ENCODE measurements around the gene BBS1.
A peak's percentile ranks its signal among the peaks of the same experiment; 100 is the strongest.

The BBS1 gene

DNA sequence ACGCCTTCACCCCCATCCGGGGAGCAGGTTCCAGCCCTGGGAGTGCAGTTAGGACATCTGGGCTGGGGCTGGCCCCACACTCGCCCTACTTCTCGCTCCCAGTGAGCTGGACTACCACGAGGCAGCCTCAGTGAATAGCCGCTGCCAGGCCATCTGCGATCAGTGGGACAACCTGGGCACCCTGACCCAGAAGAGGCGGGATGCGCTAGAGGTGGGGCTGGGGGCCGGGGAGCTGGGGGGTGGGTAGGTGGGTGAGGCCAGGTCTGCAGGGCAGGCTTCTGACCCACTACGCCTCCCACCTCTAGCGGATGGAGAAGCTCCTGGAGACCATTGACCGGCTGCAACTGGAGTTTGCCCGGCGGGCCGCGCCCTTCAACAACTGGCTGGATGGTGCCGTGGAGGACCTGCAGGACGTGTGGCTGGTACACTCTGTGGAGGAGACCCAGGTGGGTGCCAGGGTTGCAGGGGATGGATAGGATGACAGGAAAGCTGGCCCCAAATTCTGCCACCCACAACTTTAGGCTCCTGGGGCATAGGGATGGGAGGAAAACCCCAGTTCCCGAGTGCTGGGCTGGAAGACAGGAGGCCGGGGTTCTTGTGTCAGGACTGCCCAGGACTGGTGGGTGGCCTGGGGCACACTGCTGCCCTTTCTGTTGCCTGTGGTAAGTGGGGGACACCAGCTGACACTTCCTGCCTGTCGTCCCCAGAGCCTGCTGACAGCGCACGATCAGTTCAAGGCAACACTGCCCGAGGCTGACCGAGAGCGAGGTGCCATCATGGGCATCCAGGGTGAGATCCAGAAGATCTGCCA lies 49.6 kb downstream of the BBS1 start:
- Mint-ChIP-seq H3K36me3 (ENCODE audit: low read depth) (no peaks in the 10 kb centered on the region), H3K27ac (no peak overlapping the region), H3K27me3 (peaks cover 40% of the 10 kb centered on the region), H3K9me3 (no peaks in the 10 kb centered on the region), H3K4me1 (ENCODE audit: low read depth) (peaks cover 5% of the 10 kb centered on the region), H3K4me3 (no peak overlapping the region)
- intact Hi-C loops (cut with micrococcal nuclease), result no loop called here

DNA sequence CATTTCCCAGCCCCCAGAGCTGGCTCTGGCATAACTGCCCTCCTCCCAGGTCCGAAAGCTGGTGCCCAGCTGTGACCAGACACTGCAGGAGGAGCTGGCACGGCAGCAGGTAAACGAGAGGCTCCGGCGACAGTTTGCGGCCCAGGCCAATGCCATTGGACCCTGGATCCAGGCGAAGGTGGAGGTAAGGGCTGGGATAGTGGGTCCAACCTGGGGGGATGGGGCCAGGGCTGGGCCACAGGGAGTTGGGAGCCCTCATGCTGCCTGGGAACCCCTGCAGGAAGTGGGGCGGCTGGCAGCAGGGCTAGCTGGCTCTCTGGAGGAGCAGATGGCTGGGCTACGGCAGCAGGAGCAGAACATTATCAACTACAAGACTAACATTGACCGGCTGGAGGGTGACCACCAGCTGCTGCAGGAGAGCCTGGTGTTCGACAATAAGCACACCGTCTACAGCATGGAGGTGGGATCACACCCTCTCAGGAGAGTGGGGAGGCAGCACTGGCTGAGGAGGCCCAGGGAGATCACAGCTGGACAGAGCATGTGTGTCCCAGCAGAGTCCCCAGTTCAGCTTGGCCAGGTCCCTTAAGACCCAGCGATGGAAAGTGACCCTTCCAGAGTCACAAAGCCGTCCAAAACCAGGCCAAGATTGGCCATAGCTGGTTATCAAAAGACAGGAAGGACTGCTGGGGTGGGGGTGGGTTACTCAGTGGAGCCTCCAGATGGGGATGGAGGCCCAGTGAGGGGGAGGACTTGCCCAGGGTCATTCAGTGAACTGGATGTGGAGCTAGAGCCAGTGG lies 50.9 kb downstream of the BBS1 start:
- Mint-ChIP-seq H3K4me1 (ENCODE audit: low read depth) (peaks cover 5% of the 10 kb centered on the region), H3K27ac (no peak overlapping the region), H3K36me3 (ENCODE audit: low read depth) (no peaks in the 10 kb centered on the region), H3K9me3 (no peaks in the 10 kb centered on the region), H3K27me3 (peaks cover 37% of the 10 kb centered on the region), H3K4me3 (no peak overlapping the region)
- intact Hi-C loops (cut with micrococcal nuclease), result no loop called here

DNA sequence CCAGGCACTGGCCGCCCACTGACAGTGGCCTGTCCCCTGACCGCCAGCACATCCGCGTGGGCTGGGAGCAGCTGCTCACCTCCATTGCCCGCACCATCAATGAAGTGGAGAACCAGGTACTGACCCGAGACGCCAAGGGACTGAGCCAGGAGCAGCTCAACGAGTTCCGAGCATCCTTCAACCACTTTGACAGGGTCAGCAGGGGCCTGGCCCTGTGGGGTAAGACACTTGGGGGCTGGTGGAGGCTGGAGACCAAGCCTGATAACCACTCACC lies 51.5 kb downstream of the BBS1 start:
- Mint-ChIP-seq H3K4me3 (no peak overlapping the region), H3K4me1 (ENCODE audit: low read depth) (peaks cover 5% of the 10 kb centered on the region), H3K9me3 (no peaks in the 10 kb centered on the region), H3K36me3 (ENCODE audit: low read depth) (no peaks in the 10 kb centered on the region), H3K27me3 (peaks cover 42% of the 10 kb centered on the region), H3K27ac (no peak overlapping the region)
- intact Hi-C loops (cut with micrococcal nuclease), result no loop called here

DNA sequence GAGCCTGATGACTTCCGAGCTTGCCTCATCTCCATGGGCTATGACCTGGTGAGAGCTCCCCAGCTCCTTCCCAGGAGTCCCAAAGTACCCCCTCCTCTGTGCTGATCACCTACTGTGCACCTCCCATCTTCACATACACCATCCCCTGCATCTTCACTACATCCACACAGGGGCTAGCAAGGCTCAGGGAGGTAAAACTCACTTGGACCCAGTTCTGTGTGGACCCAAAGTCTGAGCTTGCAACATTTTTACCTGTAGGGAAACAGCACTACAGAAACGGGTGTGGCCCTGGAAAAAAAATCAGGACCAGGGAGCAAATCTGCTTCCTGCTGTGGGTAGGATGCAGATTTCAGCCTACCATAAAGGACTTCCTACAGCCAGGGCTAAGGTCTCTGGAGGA lies 51.8 kb downstream of the BBS1 start:
- intact Hi-C loops (cut with micrococcal nuclease), result no loop called here
- H3K9me3 Mint-ChIP-seq, result no peaks in the 10 kb centered on the region
- H3K27me3 Mint-ChIP-seq, result peaks cover 43% of the 10 kb centered on the region
- H3K27ac Mint-ChIP-seq, result no peak overlapping the region
- H3K4me3 Mint-ChIP-seq, result no peak overlapping the region
- peaks cover 5% of the 10 kb centered on the region for H3K4me1 Mint-ChIP-seq (ENCODE audit: low read depth)
- H3K36me3 Mint-ChIP-seq (ENCODE audit: low read depth), result no peaks in the 10 kb centered on the region

DNA sequence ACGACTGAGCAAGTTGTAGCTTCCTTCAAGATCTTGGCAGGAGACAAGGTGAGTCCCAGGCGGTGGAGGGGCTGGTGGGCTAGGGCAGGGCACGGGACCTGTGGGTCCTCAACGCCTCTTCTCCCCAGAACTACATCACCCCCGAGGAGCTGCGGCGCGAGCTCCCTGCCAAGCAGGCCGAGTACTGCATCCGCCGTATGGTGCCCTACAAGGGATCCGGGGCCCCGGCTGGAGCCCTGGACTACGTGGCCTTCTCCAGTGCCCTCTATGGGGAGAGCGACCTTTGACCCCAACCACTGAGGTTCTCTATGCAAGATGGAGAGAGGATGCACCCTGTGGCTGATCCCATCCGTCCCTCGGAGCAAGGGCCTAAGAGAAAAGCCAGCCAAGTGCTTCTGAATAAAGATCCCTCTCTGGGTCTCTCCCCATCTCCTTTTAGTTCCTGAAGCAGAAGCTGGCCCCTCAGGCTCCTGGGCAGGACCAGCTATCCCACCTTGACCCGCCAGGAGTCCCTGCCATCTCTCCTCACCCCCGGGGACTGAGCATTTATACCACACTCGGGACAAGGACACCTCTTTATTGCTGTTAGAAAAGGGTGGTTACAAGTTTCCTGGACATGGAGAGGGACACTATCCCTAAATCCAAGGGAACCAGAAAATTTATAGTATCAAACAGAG lies 52.6 kb downstream of the BBS1 start:
- Mint-ChIP-seq H3K4me3 (no peak overlapping the region), H3K36me3 (ENCODE audit: low read depth) (no peaks in the 10 kb centered on the region), H3K4me1 (ENCODE audit: low read depth) (peaks cover 10% of the 10 kb centered on the region)

DNA sequence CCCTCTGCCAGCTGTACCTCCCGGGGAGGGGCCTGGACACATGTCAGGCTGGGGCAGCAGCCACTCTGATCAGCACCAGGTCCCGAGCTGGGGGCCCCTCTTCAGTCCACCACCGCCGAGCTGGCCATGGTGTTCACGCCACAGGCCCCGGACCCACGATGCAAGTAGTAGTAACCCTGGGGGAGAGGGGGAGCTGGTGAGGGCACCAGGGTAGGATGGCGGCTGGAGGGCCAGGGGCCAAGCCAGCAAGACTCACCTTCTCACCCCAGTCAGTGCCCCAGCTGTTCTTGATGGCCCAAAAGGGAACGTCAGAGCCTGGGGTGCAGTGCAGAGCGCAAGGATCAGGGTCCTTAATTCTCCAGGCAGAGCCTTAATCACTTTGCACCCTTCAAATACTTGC lies 53.4 kb downstream of the BBS1 start:
- Mint-ChIP-seq H3K36me3 (ENCODE audit: low read depth) (no peaks in the 10 kb centered on the region), H3K27ac (no peak overlapping the region), H3K27me3 (peaks cover 41% of the 10 kb centered on the region), H3K4me3 (no peak overlapping the region), H3K9me3 (no peaks in the 10 kb centered on the region), H3K4me1 (ENCODE audit: low read depth) (peaks cover 16% of the 10 kb centered on the region)
- intact Hi-C loops (cut with micrococcal nuclease), result no loop called here

More for the DNA sequence above, 52.6 kb downstream of the BBS1 start:
- intact Hi-C loops (cut with micrococcal nuclease), result no loop called here
- Mint-ChIP-seq H3K27ac (no peak overlapping the region), H3K9me3 (no peaks in the 10 kb centered on the region), H3K27me3 (peaks cover 44% of the 10 kb centered on the region)

DNA sequence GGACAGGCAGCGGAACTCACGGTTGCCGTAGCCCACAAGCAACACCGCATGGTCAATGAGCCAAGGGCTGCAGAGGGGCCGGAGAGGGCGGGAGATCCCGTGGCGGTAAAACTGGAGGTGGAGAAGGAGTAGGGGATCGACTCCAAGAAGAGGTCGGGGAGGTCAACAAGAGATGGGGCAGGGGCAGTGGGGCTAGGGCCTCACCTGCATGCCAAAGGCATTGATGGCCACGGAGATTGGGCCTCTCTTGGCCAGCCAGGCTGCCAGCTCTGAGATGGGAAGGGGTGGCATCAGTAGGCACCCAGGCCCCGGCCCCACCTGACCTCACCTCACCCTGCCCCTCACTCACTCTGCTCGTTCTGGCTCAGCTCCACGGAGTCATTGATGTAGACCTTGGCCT lies 54.1 kb downstream of the BBS1 start:
- intact Hi-C loops (cut with micrococcal nuclease), result no loop called here
- no peaks in the 10 kb centered on the region for H3K36me3 Mint-ChIP-seq (ENCODE audit: low read depth)
- H3K4me1 Mint-ChIP-seq (ENCODE audit: low read depth), result peaks cover 13% of the 10 kb centered on the region
- no peaks in the 10 kb centered on the region for H3K9me3 Mint-ChIP-seq
- no peak overlapping the region for H3K27ac Mint-ChIP-seq
- H3K4me3 Mint-ChIP-seq, result no peak overlapping the region
- peaks cover 41% of the 10 kb centered on the region for H3K27me3 Mint-ChIP-seq

DNA sequence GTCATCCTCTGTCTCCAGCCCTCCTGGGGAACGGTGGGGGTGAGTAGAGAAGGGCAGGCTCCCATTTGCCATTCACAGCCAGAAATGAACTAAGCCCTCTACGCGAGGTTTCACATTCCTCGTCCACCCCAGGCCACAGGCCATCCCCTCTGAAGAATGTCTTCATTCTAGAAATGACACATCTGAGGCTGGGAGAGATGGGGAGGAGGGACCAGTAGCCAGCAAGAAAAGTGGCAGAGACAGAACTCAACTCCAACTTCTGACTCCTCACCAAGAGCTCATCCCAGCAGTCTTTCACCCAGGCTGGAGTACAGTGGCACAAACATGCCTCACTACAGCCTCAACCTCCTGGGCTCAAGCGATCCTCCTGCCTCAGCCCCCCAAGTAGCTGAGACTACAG lies 54.5 kb downstream of the BBS1 start:
- Mint-ChIP-seq H3K27me3 (peaks cover 38% of the 10 kb centered on the region), H3K4me3 (no peak overlapping the region), H3K4me1 (ENCODE audit: low read depth) (peaks cover 11% of the 10 kb centered on the region), H3K27ac (no peak overlapping the region), H3K9me3 (no peaks in the 10 kb centered on the region), H3K36me3 (ENCODE audit: low read depth) (no peaks in the 10 kb centered on the region)
- intact Hi-C loops (cut with micrococcal nuclease), result no loop called here

DNA sequence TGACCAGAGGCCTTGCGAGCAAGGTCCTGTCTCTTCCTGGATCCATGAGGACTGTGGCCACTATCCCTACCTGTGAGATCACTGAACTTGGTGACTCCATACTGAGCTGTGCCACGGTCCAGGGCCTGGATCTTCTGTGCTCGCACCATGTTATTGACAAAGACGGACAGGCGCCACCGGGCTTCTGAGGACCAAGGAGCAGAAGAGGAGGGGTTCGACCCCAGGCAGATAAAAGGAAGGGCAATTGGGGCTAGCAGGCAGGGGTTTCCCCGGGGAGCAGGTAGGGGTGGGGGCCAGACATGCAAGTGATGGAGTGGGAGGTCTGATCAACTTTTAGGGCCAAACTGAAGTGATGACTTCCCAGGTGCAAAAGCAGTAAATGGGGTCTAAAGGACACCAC lies 55.8 kb downstream of the BBS1 start:
- H3K27ac Mint-ChIP-seq, result no peak overlapping the region
- no peak overlapping the region for H3K4me3 Mint-ChIP-seq
- H3K9me3 Mint-ChIP-seq, result no peaks in the 10 kb centered on the region
- intact Hi-C loops (cut with micrococcal nuclease), result no loop called here
- H3K4me1 Mint-ChIP-seq (ENCODE audit: low read depth), result peaks cover 11% of the 10 kb centered on the region
- H3K27me3 Mint-ChIP-seq, result peaks cover 30% of the 10 kb centered on the region
- H3K36me3 Mint-ChIP-seq (ENCODE audit: low read depth), result no peaks in the 10 kb centered on the region

DNA sequence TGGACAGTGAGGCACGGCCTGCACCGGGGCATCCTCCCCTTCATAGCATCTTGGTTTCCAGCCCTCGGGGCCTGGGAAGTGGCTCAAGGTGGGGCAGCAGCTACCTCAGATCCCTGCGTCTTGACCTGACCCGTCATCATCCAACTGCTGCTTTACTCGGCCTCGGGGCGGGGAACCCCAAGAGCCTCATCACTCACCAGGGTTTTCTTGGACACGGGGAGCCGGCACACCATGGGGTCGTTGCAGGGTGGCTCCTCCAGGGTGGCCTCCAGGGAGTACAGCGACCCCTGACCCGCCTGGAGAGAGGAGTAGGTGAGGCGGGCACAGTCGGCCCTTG lies 57.3 kb downstream of the BBS1 start:
- no peaks in the 10 kb centered on the region for H3K9me3 Mint-ChIP-seq
- H3K4me1 Mint-ChIP-seq (ENCODE audit: low read depth), result peaks cover 11% of the 10 kb centered on the region
- no peak overlapping the region for H3K27ac Mint-ChIP-seq
- H3K27me3 Mint-ChIP-seq, result peaks cover 29% of the 10 kb centered on the region
- intact Hi-C loops (cut with micrococcal nuclease), result no loop called here
- no peaks in the 10 kb centered on the region for H3K36me3 Mint-ChIP-seq (ENCODE audit: low read depth)
- H3K4me3 Mint-ChIP-seq, result peak overlapping the region; percentile 72

DNA sequence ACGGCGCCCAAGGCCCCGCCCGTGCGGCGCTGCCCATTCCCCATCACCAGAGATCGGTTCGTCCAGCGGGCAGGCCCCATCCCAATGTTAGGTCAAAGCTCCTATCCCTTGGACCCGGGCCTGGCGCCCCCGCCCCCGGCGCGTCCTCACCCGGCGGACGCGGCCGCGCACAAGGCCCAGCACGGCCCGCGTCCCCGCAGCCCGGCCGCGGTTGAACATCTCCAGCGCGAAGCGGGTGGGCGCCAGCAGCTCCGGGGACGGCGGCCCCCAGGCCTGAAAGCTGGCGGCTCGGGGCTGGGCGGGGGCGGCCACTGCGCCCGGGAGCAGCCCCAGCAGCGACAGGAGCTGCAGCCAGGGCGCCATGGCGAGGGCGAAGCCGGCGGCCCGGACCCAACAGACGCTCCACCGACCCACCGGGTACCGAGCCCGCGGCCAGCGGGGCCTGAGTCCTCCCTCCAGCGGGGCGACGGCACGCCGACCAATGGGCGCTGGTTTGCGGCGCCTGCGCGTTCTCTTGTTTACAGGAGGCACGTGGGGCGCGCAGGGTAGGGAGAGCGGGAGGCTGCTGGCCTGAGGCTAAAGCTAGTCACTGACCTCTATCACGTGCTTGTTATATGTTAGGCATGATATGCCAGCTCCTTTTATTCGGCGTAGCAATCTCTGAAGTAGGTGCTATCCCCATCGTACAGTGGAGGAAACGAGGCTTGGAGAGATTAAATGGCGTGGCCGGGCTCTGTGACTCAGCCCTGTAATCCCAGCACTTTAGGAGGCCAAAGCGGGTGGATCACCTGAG lies 57.9 kb downstream of the BBS1 start, which contains the start of gene CTSF:
TSS of gene CTSF (minus strand) at position 483 of the 793 bp plus-strand sequence. CDS start at position 363, 120 bp downstream.
- Mint-ChIP-seq H3K36me3 (ENCODE audit: low read depth) (no peaks in the 10 kb centered on the region), H3K4me1 (ENCODE audit: low read depth) (peaks cover 11% of the 10 kb centered on the region), H3K27me3 (peaks cover 31% of the 10 kb centered on the region), H3K9me3 (no peaks in the 10 kb centered on the region), H3K4me3 (peak within 1 kb of the TSS; percentile 72), H3K27ac (no peak within 1 kb of the TSS)
- intact Hi-C loops (cut with micrococcal nuclease), result no loop called here

DNA sequence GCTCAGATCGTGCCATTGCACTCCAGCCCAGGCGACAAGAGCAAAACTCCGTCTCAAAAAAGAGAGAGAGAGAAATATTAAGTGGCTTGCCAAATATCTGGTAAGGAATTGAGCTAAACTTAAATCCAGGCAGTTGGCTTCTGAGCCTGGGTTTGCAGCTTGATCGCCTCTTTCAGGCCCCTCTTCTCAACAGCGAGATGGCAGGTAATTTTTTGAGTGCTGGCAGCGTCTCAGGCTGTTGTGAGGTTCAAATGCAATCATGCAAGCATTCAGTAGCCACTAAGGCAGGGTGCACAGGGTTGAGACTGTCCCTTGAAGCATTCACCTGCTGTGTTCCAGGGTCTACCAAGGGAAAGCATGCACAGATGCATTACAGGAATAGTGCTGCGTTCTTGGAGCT lies 58.6 kb downstream of the BBS1 start:
- Mint-ChIP-seq H3K36me3 (ENCODE audit: low read depth) (no peaks in the 10 kb centered on the region), H3K9me3 (no peaks in the 10 kb centered on the region), H3K27ac (no peak overlapping the region), H3K4me3 (no peak overlapping the region), H3K4me1 (ENCODE audit: low read depth) (peaks cover 11% of the 10 kb centered on the region), H3K27me3 (peaks cover 35% of the 10 kb centered on the region)
- intact Hi-C loops (cut with micrococcal nuclease), result no loop called here

DNA sequence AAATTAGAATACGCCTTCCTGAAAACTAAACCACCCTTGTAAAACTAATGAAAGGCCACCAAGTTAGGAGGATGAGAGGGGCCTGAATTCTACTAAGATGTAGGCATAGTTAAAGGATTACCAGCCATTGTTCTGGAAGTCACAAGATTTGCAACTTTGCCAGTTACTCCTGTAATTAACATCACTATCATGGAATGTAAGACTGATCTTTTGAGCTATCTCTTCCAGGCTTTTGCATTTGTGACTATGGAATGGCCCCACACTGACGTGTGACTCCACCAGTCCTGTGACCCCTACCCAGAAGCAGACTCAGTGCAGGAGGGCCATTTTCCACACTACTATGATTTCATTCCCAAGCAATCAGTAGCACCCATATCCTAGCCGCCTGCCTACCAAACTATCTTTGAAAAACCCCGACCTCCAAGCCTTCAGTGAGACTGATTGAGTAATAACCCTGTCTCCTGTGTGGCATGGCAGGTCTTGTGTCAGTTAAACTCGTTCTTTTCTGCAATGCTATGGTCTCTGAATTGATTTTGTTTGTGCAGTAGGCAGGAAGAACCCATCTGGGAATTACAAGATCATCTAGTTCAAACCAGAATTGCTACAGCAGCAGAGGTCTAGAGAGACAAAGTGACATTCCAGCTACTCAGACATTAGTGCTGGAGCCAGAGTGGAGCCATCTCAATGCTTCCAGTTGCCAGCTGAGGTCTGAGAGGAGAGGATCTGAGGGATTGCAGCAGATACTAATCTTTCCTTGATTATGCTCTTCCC lies 59.8 kb downstream of the BBS1 start:
- H3K27ac Mint-ChIP-seq, result no peak overlapping the region
- H3K4me1 Mint-ChIP-seq (ENCODE audit: low read depth), result peaks cover 11% of the 10 kb centered on the region
- no peaks in the 10 kb centered on the region for H3K9me3 Mint-ChIP-seq
- intact Hi-C loops (cut with micrococcal nuclease), result no loop called here
- no peak overlapping the region for H3K4me3 Mint-ChIP-seq
- no peaks in the 10 kb centered on the region for H3K36me3 Mint-ChIP-seq (ENCODE audit: low read depth)
- peaks cover 47% of the 10 kb centered on the region for H3K27me3 Mint-ChIP-seq
